GM12801 (cell line): ENCODE measurements around the gene FARP1.

ENCODE experiments used
- CTCF ChIP-seq: IDR thresholded peaks from one replicate; pipeline ENCODE4 v1.5.1; 2011; ENCODE audit warnings: control low read depth; ENCODE audit not compliant: insufficient read length; ENCODE audit errors: extremely low read depth

Gene FARP1

DNA sequence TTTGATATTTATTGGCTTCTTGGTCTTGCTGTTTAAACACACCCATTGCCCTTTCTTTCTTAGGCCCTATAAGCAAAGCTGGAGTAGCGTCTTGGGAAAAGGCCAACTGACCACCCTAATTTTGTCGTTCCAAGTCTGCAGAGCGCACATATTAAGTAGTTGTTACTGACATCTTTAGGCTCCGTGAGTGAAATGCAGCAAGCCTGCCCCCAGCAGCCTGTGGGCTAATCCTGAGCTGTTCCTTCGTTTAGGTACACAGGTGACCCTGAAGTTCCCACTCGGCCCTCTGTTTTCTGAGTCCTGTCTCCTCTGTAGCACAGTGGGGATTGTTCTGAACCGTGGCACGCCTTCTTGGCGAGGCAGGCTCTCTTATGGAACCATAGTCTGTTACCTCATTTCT is 263.5 kb downstream of the FARP1 start:
- no peak for TF ChIP-seq CTCF

GRCh38 chr13:98406971-98407370 is 264.1 kb downstream of the FARP1 start:
- TF ChIP-seq CTCF = no peak

DNA sequence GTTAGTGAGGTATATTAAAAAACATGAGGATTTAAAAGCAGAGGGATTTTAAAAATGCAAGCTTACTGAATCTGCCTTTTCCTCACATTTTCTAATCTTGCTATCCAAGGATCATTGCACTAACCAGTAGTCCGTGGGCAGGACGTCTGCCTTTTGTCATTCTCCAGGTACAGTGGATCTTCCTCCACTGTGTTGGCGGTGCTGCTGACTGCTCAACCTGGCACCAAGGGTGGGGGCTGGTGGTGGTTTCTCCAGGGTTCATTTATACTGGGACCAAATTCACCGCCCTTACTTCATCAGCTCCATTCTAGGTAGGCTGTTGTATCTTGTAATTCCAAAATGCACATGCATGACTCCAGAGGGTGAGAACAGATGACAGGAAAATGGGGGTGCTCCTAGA is 264.7 kb downstream of the FARP1 start:
- TF ChIP-seq CTCF = no peak

- TF ChIP-seq CTCF = no peak
Observed at GRCh38 chr13:98409281-98409680, 266.4 kb downstream of the FARP1 start.

DNA sequence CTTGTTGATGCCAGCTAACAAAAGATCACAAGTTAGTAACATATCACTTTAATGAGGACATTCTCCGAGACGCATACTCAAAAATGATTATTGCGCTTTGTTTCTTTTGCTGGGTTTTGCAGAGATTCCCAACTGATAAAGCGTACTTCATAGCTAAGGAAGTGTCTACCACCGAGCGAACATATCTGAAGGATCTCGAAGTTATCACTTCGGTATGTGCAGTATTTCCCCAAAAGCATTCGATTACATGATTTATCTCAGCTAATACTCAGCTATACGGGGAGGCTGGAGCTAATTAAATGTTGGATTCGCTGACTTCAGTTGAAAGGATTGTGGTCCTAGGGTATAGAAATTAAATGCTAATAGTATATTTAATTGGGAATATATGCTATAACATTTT is 267.7 kb downstream of the FARP1 start:
- no peak for TF ChIP-seq CTCF

DNA sequence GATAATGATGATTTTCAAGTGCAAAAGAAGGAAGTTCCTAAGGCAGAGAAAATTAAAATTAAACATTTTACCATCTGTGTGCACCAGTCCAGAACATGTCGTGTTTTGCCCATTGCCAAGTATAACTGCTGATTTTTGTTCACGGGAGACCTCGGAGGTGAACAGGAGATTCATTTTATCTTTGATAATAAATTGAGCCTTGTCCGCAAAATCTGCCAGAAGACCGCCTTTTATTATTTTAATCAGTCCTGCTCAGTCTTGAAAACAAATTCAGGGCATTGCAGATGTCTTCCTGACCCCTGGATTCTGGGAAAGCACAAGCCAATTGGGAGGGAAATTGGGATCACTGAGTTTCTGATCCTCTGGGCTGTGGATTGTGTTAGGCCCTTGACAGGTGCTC is 268.1 kb downstream of the FARP1 start:
- no peak for TF ChIP-seq CTCF

DNA sequence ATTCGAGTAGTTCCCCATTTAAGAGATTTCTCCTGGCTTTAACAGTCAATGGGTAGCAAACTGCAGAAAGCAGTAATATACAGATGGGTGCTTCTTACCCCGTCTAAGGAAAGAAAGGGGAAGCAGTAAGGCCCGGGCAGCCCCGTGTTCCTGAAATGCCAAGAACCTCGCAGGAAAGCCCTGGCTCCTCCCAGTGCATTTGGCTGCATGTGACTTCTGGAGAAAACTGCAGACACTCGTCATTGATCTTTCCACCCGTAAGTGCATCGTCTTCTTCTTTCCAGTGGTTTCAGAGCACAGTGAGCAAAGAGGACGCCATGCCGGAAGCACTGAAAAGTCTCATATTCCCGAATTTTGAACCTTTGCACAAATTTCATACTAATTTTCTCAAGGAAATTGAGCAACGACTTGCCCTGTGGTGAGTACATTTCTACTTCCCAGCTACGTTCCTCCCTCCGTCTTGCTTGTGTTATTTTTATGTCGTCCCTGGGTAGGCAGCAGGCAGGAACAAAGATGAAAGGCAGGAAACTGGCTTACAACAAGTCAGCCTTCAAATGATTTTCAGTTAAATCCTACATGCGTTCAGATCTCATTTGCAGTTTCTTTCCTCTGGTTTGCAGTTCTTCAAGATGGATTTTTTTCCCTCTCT is 268.8 kb downstream of the FARP1 start:
- no peak for TF ChIP-seq CTCF
